Lower leg skin (tissue), 3 donors: ENCODE data around the gene RNF144A.

ENCODE experiments used
- POLR2A ChIP-seq, 2 donors: fragments of 450-650 bp; IDR thresholded peaks; one replicate each; pipeline ENCODE4 v1.6.1; 2016 to 2017; ENCODE audit warnings: antibody characterized with exemption in 2 of 2, mild to moderate bottlenecking in 1 of 2, moderate library complexity in 1 of 2
- TF ChIP-seq, protein P1 (sequence below), 3 donors: fragments of 450-650 bp; IDR thresholded peaks; one replicate each; pipeline ENCODE4 v1.5.1; 2016; ENCODE audit warnings: antibody characterized with exemption in 3 of 3, mild to moderate bottlenecking in 3 of 3, moderate library complexity in 2 of 3

DNA sequence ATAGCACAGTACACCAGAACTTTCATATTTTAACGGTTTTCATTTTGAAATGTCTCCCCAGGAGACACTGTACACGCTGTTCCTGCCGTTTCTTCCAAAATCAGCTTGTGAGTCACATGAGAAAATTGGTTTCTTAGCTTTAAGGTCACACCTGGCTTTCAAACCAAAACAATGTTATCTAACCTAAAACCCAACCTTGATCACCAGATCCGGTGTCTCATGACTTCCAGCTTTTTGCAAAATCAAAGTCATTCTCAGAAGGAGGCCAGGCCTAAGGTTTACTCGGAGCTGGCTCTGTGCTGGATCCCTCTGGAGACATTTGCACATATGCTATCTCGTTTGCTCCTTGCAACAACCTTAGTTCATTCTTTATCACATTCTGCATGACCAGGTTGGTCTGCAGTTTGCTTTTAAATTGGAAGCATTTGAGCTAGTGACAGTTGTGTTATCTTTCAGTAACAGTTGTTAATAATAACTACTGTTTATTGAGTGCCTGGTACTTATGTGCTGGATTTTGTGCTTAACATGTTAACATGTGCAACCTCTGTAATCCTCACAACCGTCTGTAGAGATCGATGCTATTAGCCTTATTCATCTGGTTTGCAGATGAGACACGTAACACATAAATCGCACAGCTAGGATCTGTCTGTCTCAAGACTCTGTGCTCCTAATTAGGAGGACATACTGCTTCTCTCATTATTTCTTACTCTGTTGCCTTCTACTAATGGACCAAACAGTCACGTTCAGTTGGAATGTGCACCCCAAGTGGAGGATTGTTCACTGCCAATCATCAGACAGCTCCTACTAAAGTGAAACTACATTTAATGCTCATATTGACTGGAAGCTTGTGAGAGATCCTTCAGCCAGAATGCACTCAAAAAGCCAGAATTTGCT, 105.5 kb downstream of the RNF144A start:
- TF ChIP-seq, protein P1, sequence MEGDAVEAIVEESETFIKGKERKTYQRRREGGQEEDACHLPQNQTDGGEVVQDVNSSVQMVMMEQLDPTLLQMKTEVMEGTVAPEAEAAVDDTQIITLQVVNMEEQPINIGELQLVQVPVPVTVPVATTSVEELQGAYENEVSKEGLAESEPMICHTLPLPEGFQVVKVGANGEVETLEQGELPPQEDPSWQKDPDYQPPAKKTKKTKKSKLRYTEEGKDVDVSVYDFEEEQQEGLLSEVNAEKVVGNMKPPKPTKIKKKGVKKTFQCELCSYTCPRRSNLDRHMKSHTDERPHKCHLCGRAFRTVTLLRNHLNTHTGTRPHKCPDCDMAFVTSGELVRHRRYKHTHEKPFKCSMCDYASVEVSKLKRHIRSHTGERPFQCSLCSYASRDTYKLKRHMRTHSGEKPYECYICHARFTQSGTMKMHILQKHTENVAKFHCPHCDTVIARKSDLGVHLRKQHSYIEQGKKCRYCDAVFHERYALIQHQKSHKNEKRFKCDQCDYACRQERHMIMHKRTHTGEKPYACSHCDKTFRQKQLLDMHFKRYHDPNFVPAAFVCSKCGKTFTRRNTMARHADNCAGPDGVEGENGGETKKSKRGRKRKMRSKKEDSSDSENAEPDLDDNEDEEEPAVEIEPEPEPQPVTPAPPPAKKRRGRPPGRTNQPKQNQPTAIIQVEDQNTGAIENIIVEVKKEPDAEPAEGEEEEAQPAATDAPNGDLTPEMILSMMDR (IDR thresholded peaks at IDR 0.05) = no peak
- no peak for TF ChIP-seq POLR2A (IDR thresholded peaks at IDR 0.05)
